Thyroid gland (tissue), 4 donors: Measurements from ENCODE around the gene POLR2C.

Source experiments
- CTCF ChIP-seq, 6 experiments: fragments of 200-600 bp in 3 of 6; fragments of 450-650 bp in 3 of 6; sonication (generic) in 3 of 6; IDR thresholded peaks; one replicate each; pipeline ENCODE4 v1.5.1; 2016 to 2019; ENCODE audit warnings: antibody characterized with exemption in 6 of 6, mild to moderate bottlenecking in 2 of 6, inconsistent platforms in 1 of 6, moderate library complexity in 1 of 6
- POLR2A ChIP-seq, 2 donors: fragments of 450-650 bp; IDR thresholded peaks; one replicate each; pipeline ENCODE4 v1.6.1; 2017; ENCODE audit warnings: antibody characterized with exemption in 2 of 2, mild to moderate bottlenecking in 2 of 2, moderate library complexity in 1 of 2

GRCh38 chr16:57505169-57505568, 42.7 kb downstream of the POLR2C start:
- TF ChIP-seq CTCF (IDR thresholded peaks at IDR 0.05), result no peak
- TF ChIP-seq POLR2A (IDR thresholded peaks at IDR 0.05), result no peak
